Right forelimb (tissue), 1 donor: ENCODE data around the gene COBL.

Source experiments
- DNase-seq: peaks from one replicate; pipeline ENCODE4 v3.0.0-alpha.2; 2018

The COBL gene

DNA sequence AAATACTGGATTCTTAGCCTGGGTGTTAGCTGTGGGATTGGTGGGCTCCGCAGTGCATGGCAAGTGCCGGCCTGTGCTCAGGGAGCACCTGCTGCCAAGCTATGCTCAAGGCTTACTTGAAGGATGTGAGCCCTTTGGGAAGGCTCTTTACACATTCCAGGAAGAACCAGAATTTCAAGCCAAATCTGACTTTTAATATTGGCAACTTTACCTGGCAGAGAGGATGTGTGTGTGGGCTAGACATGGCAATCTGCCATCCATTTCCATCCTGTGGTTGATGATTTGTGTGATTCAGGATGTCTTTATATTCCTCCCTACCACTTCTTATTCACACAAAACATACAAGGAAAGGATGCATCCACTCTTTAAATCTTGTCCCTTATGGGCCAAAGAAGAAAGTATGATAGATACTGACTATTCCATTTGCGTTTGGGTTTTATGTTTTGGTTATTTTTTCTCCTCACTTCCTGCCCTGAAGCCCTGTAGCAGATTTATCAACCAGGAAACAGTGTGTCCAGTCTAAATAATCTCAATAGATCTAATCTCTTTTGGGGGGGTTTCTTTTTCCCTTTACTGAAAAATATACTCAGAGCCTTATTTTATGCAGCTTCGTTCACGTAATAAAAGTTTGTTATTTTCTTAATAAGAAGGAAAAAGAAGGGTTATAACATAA is 247.1 kb downstream of the COBL start:
- no peak for DNase-seq

DNA sequence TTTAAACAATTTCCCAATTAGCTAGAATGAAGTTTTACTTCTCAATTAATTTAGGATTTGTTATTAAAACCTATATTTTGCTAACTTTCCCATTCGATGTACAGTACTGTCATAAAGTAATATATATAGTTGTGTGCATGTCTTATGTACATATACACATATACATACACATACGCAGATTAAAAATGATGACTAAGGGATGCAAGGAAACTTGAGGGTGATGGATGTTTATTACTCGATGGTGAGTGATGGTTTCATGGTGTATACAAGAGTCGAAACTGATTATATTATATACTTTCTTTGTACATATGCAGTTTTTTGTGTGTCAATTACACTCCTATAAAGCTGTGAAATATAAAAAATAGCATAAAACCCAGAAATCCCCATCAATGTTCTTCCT is 248.2 kb downstream of the COBL start:
- DNase-seq, result no peak

DNA sequence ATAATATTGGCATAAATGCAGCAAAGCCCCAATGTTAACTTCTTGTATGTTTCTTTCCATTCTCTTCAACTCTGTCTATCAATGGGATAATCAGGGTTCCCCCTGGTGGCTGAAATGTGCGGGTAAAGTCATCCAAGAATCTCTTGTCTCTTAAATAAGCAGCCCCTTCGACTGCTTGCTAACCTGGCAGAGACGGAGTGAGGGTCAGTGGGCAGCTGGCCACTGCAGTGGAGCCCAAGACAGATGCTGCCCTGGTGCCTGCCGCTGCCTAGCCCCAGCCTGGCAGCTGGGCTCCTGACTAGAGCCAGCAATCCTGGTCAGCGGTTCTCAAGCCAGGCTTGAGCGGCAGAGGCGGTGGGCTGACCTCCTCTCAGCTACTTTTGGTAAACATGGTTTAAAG is 248.9 kb downstream of the COBL start:
- peak; percentile 65 for DNase-seq

DNA sequence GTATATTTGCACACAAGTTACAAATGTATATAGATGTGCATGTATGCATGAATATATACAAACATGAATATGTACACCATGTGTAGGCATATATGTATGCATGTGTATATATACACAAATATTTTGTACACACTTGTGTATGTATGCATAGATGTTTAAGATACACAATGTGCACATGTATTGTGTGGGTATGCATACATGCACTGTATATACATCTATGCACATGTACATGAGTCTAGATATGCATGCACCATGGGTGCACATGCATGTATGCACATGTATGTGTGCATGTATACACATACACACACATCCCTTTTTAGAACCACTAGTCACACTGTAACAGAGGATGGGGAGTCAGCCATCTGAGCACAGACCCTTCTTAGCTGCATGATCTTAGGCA is 249.4 kb downstream of the COBL start:
- no peak for DNase-seq

DNA sequence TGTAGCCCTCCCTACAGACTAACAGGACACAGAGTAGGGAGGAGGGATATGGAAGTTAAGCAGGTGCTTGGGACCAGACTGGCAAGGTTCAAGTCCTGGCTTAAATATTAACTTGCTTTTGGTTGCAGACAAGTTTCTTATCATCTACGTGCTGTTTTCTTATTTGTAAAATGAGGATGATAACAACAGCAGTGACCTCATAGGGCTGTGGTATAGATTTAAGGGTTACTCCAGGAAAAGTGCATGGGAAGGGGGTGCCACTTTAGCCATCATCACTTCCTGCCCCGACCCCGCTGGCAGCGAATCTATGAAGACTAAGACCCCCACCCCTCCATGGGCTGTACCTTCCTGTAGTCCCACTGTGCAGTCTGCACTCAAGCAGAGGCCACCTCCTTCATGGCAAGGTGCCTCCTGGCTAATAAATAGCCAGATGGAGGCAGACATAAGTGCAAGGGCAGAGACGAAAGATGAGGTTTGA is 250.2 kb downstream of the COBL start:
- DNase-seq, result no peak

DNA sequence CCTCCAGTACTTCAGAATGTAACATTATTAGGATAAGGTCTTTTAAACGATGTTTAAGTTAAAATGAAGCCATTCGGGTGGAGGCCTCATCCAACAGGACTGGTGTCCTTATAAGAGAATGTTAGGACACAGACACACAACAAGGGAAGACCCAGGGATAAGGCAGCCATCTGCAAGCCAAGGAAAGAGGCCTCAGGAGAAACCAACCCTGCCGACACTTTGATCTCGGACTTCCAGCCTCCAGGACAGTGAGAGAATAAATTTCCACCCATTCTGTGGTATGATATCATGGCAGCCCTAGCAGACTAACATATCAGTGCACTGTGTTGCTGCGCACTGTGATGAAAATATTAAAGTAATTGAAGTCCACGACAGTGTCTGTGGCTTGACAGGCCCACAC is 250.8 kb downstream of the COBL start:
- no peak for DNase-seq

DNA sequence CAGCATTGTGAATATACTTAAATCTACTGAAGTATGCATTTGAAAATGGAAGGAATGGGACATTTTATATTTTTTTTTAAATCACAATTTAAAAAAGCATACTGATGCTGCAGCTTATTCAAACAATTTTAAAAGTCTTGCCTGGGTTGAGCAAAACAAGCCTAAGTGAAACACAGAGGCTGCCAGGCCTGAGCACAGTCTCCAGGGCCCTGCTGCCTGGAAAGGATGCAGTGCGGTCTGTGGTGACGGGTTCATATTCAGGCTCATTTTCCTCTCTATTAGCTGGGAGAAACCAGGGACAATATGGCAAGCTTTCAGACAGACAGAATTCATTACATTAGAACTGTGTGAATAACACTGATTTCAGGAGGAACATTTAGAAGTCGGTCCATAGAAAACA is 251.9 kb downstream of the COBL start:
- no peak for DNase-seq

DNA sequence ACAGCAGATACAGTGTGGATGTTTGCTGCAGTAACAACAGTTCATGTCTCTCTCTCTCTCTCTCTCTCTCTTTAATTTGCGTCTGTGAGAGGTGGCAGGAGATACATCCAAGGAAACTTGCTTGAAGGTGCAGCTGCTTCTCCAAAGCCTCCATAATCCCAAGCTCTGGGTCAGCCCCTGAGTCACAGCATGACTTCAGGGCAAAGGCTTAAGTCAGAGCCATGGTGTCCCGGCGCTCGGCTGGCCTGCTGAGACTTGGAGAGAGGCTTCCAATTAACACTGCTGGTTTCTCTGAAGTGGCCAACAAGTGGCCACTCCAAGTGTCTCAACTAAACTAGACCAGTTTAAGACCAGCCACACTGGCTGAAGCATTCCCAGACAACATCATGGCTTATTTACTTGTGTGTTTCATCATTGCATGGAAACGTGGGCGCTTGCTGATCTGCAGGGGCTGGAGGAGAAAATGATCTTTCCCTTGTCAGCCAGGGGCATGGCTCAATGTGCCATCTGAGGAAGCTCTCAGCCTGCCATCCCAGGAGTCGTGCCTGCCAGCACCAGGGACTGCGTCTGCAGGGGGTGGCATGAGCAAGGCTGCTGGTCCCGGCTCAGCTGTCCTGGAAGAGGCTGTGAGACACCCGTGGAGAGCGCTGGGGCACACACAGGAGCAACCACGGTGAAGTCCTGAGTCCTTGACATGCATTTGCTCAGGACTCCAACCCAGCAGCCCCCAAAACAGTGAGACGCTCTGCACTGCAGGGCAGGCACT is 254.2 kb downstream of the COBL start:
- DNase-seq, result no peak

DNA sequence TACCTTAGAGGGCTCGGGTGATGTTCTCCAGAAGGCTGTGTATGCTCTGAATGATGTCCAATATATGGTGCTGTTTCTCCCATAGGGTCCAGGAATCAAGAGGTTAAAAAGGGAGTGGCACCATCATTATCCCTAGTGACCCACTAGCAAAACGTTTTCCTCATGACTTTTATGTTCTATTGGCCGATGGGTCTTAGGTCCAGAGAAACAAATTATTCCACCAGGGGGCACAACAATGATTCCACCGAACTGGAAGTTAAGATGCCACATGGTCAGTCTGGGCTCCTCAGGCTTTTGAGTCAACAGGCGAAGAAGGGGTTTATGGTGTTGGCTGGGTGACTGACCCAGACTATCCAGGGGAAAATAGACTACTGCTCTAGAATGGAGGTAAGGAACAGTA is 256.1 kb downstream of the COBL start:
- no peak for DNase-seq

DNA sequence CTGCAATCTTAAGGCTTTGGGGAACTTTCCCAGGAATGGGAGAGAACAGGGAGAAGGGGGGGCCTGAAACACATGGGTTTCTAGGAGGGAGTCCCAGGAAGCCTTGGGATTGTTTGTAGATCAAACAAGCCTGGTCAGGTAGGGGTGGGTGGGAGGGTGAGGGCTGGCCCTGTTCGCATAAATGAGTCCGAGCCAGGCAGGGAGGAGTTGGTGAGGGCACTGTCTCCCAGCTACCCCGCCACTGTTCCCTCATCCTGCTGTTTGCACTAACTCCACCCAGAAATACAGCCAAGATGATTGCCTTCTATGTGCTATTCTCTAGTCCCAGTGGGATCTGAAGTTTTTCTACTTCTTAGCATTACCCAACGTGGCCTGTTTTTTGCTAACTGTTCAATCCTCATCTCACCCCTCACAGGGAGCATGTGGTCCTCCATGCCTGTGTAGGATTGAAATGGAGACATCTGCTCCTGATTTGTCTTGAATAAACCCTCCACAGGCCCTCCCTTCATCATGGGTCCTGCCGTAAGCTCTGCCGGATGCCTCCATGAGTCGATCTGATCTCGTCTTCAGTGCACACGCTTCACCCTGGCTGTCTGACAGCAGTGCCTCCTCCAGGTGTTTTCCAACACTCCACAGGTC is 257.0 kb downstream of the COBL start:
- DNase-seq, result no peak

DNA sequence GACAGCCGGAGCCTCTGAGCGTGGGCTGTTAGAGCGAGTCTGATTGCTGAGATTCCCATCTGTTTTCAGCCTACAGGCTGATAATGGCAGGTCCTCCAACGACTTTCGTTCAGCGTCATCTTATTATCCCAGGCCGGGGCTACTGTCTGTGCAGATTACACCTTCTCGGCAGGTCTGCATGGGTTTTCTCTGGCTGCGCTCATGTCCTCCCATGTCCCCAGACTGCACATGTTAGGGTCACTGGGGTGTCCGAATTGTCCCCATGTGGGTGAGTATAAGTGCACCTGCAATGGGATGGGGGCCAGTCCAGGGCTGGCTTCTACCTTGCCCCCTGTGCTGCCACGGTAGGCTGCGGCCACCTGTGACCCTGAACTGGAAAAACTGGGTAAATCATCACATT is 257.8 kb downstream of the COBL start:
- no peak for DNase-seq

DNA sequence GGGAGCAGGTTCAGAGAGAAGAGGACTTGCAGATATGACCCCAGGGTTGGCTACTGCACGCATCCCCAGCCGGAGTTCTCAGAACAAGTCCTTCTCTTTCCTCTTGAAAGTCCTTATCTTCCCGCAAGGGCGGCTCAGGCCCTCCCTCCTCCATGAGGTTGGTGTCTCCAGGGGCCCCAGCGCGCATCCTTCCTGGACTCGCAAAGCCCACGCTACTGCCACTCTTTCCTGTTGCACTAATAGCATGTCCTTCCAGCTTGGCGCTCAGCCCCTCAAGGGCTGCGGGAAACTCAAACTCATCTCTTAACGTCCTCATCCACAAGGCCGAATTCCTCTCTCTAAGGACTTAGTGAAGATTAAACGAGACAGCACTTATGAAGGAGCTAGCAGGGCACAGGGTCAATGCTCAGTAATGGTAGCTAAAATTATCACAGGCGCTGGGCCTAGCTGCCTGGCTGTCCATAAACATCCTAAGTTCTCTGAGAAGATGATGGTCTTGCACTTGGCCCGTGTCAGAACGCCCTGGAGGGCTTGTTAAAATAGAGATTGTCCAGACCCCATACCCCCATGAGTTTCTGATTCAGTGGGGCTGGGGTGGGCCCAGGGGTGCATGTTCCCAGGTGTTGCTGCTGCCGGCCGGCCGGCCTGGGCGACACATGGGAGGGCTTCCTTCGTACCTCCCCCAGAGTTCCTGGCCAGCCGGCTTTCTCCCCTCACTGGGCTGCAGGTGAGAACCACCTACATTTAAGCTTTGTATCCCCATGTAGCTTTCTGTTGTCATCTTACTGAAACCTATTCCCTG is 261.4 kb downstream of the COBL start:
- no peak for DNase-seq

DNA sequence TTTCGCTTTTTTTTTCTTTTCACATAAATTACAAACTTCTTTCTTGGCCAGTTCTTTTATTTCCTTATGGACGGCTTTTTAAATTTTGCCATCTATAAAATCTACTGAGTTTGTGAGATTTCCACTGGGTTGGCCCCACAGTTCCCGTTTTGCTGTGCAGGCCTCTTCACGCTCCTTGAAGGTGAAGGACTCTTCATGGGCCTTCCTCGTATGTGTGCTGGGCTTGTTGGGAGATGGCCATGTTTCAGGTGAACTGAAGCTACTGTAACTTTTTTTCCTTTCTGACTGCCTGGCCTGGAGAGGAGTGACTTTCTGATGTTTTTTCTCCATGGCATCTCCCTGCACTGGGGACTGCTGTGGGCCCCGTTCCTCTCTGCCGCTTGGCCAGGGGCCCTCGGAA is 262.4 kb downstream of the COBL start:
- no peak for DNase-seq

DNA sequence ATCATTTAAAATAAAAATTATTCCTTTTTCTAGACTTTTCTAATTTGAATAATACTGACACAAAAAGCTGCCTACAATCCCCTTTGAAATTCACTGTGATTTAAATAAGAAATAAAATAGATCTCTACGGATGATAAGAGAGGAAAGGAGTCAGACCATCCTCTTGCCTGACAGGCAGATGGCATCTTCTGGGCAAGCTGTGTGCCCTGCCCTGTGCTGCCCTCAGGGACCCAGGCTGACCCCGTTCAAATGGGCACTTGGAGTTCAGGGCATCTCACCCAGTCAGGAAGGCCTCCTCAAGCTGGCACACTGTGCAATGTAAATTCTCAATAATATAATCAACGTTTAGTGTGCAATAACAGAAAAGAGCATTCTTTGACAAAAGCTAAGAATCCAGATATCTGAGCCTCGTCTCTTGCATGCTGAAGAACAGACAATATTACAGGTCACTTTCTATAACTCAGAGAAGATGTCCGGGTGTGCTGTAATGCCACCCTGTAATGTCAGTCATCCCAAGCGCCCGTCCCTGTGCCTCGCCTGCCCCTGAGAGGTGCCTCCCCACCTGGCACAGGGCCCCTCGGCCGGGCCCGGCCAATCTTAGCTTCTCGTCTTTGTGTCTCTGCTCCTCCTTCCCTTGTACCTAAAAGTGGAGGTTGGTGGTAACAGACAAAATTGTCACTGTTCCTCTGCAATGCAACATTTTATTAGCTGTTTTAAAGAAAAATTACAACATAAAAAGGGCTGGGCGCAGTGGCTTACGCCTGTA is 263.3 kb downstream of the COBL start:
- no peak for DNase-seq

DNA sequence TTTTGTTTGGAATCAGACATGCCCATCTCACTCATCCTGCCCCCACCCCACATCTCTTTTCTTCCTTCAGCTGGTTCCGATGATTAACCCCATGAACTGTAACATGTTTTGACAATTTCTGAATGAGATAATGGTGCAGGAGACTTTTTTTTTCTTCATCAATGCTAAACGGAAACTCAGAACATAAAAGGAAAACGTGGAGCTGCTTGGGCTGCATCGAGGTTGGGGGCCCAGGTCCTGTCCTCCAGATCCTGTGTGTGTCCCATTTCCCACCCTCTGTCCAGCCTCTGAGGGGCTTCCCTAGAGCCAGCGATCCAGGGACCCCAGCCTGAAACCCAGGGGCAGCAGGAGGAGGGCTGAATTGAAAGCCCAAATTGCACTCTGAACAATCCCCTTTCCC is 270.1 kb downstream of the COBL start:
- DNase-seq, result no peak

DNA sequence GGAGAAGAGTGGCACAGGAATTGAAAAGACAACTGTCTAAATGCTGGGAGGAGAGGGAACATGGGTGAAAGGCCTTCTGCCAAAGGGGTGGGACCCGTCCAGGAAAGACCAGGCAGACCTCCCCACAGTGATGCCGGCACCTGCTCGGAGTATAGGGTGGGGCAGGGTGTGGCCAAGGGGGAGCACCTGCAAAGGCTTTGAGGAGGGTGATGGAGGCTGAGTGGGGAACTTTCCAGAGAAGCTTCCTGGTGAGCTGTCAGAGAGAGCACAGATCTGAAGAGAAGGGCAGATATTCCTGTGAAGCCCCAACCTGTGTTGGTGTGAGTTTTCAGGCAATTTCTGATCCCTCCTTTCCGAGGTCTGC is 270.5 kb downstream of the COBL start:
- DNase-seq, result no peak

DNA sequence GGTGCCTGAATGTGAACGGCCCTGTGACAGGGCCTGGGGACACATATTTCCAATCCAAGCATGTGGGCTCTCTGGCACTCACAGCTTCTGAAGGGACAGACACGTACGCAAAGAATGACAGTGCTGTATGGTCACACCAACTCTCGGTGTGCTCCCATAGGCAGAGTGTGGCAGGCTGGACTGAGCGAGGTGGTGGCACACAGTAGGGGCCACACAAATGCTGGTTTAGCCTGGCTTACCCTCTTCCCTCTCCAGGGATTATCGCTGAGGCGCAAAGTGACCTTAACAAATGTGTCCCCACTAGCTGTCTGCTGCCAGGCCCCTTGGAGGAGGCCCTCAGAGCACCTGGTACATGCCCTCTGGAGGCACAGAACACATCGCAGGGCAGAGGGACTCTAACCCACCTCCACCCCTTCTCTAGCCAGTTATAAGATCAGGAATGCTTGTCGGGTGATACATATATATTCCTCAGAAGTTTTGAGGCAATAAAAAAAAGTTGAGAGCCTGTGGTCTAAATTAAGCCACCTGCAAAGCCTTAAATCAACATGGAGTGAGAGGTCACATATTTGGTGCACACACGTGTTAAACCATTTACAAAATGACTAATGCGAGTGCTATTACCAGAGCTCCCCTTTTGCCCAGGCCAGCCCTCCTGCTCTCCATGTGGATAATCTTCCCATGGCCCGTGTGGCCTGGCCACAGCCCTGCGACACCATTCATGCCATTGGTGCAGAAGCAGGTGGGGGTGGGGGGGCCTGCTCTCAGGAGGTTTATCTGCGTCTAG is 271.1 kb downstream of the COBL start:
- no peak for DNase-seq

DNA sequence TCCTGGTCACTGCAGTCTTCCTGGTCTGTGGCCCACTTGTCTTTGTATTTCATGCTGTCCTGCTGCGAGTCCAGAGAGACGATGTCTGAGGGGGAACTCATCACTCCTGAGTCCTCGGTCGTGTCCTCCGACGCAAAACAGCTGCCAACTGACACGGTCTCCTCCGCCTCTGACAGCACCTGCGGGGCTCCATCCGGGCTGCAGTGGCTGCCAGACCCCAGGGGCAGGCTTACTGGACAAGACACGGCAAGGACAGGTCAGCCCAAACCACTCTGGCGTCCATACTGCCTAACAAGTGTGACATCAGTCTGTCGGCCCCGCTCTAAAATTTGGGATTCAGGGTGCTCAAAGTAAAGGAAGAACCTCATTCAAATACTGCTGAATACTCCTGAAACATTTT is 273.1 kb downstream of the COBL start:
- no peak for DNase-seq

DNA sequence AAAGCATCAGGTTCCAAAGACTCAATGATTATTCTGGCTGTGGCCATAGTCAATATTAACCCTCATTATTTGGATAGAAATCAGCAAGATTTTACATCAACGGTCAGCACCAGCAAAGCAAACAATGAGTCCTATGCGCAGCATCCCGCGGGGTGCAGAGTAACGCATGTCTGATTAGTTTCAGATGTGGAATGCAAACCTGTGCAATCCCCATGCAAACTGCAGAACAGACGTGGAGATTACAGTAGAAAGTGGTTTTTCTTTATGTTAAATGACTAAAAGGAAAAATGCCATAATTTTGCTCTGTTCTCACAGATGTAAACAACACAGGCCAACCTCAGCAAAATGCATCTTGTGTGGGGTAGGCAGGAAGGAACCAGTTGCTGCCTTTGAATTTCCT is 275.8 kb downstream of the COBL start:
- no peak for DNase-seq

DNA sequence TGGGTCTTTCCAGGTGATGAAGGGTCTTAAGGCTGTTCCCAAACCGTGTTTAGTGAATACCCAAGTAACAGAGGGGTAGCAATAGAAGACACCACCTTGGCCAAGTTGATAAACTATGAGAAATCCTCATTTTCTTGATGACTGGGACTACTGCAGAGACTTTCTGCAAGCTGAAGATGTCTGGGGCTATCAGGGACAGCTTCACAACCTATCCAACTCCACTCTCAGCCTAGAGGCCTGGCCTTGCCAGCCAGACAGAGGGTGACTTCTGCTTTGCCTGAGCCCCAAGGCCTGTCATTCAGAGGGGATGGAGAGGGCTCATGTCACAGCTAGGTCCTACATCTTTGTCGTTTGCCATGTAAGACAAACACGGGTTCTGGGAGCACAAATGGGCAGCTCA is 278.0 kb downstream of the COBL start:
- no peak for DNase-seq

DNA sequence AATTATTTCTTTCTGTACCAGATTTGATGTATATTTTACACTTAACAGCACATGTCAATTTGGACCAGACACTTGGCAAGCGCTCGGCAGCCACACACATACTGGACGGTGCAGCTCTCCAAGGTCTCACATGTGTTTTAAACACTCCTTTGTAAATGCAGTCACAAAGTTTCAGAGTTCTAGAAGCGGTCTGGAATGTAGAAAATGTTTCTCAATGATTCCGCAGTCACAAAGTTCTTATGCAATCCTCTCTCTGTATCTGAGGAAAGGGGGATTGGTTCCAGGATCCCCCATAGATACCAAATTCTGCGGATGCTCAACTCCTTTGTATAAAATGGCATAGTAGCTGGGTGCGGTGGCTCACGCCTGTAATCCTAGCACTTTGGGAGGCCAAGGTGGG is 280.9 kb downstream of the COBL start:
- DNase-seq, result peak; percentile 38
